SU-DHL-6 (cell line): ENCODE data around the gene ZNF627.
A peak's percentile ranks its signal among the peaks of the same experiment; 100 is the strongest.

Experiments used
- H2AFZ ChIP-seq: fragments of 200-600 bp; sonication (generic); 2 replicates; pipeline ENCODE4 v1.6.1; 2014; ENCODE audit warnings: low read depth, mild to moderate bottlenecking, moderate library complexity, mixed read lengths, antibody characterized with exemption, low read length; ENCODE audit not compliant: severe bottlenecking
- H3F3A ChIP-seq: fragments of 200-600 bp; shearing (Covaris generic); 2 replicates; pipeline ENCODE4 v1.6.0; 2016; ENCODE audit warnings: antibody characterized with exemption, mild to moderate bottlenecking; ENCODE audit not compliant: insufficient read depth
- H3K27ac ChIP-seq: fragments of 200-600 bp; sonication (generic); 2 replicates; pipeline ENCODE4 v1.5.1; 2016; ENCODE audit warnings: low read depth, mild to moderate bottlenecking, low read length, moderate library complexity, mixed read lengths
- H3K27me3 ChIP-seq: fragments of 200-600 bp; sonication (generic), shearing (Covaris generic); 2 replicates; pipeline ENCODE4 v1.6.0; 2014; ENCODE audit warnings: mild to moderate bottlenecking, low read length
- H3K36me3 ChIP-seq: fragments of 200-600 bp; sonication (generic); 2 replicates; pipeline ENCODE4 v1.6.1; 2014; ENCODE audit warnings: mild to moderate bottlenecking, low read length, mixed read lengths
- H3K4me2 ChIP-seq: fragments of 300-600, 200-600 bp; shearing (Covaris generic), sonication (generic); 2 replicates; pipeline ENCODE4 v1.6.0; 2014; ENCODE audit warnings: low read length, low read depth, mild to moderate bottlenecking; ENCODE audit not compliant: poor library complexity, severe bottlenecking
- H3K4me3 ChIP-seq: fragments of 200-600 bp; sonication (generic); 2 replicates; pipeline ENCODE4 v1.5.1; 2014; ENCODE audit warnings: antibody characterized with exemption, low read length, mild to moderate bottlenecking, mixed read lengths; ENCODE audit not compliant: insufficient read depth, poor library complexity, severe bottlenecking
- H3K79me2 ChIP-seq: fragments of 200-600 bp; sonication (generic); 2 replicates; pipeline ENCODE4 v1.6.1; 2014; ENCODE audit warnings: mild to moderate bottlenecking, low read length, moderate library complexity; ENCODE audit not compliant: insufficient read depth
- H3K9ac ChIP-seq: fragments of 200-600 bp; sonication (generic); 2 replicates; pipeline ENCODE4 v1.7.0; 2014; ENCODE audit warnings: mild to moderate bottlenecking, low read length
- H3K9me2 ChIP-seq: fragments of 200-600 bp; sonication (generic); replicated peaks from 2 replicates; pipeline ENCODE4 v1.6.1; 2014; ENCODE audit warnings: low read length; ENCODE audit not compliant: insufficient read depth
- H3K9me3 ChIP-seq: fragments of 200-600 bp; sonication (generic); 2 replicates; pipeline ENCODE4 v1.6.1; 2014; ENCODE audit warnings: low read length, mixed read lengths; ENCODE audit not compliant: insufficient read depth
- H4K20me1 ChIP-seq: fragments of 200-600 bp; sonication (generic); 2 replicates; pipeline ENCODE4 v1.6.1; 2014; ENCODE audit warnings: low read depth, mild to moderate bottlenecking, antibody characterized with exemption, low read length, moderate library complexity, mixed read lengths
- EZH2phosphoT487 ChIP-seq: fragments of 200-600 bp; sonication (generic), shearing (Covaris generic); conservative IDR thresholded peaks from 2 replicates; pipeline ENCODE4 v1.6.1; 2018; ENCODE audit warnings: mild to moderate bottlenecking, antibody characterized with exemption, low read length, moderate library complexity, mixed read lengths
- TF ChIP-seq, protein P1 (sequence below): fragments of 200-600 bp; sonication (generic); IDR thresholded peaks from one replicate; pipeline ENCODE4 v1.5.1; 2017; ENCODE audit warnings: antibody characterized with exemption, mild to moderate bottlenecking, low read length, moderate library complexity; ENCODE audit not compliant: insufficient read depth, poor library complexity, severe bottlenecking

The ZNF627 gene

DNA sequence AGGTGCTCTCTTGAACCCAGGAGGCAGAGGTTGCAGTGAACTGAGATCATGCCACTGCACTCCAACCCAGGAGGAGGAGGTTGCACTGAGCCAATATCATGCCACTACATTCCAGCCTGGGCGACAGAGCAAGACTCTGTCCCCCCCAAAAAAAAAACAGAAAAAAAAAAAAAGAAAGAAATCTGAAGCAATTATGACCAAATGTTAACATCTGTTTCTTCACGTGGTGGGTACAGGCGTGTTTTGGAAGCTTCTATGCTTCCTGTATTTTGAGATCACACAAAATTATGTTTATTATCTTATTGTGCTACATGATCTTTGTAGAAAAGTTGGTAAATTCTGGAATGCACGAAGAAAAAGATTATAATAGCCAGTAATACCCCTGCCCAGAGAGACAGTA lies 17.2 kb upstream of the ZNF627 start:
- Histone ChIP-seq H3K79me2 (no peaks in the 10 kb centered on the region), H3K27ac (no peak overlapping the region), H2AFZ (no peak overlapping the region)

DNA sequence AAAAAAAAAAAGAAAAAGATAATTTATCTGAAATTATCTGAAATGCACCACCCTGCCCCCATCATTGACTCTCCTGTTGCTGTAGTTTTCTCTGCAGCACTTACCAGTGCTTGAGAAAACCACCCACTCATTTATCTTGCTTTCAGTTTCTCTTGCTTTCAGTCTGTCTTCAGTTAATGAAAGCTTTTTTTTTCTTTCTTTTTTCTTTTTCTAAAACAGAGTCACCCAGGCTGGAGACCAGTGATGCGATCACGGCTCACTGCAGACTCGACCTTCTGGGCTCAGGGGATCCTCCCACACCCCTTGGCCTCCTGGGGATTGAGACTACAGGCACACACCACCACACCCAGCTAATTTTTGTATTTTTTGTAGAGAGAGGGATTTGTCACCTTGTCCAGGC lies 15.5 kb upstream of the ZNF627 start:
- H3K9ac ChIP-seq: peak overlapping the region; percentile 44
- no peaks in the 10 kb centered on the region for H3K9me3 ChIP-seq
- TF ChIP-seq, protein P1, sequence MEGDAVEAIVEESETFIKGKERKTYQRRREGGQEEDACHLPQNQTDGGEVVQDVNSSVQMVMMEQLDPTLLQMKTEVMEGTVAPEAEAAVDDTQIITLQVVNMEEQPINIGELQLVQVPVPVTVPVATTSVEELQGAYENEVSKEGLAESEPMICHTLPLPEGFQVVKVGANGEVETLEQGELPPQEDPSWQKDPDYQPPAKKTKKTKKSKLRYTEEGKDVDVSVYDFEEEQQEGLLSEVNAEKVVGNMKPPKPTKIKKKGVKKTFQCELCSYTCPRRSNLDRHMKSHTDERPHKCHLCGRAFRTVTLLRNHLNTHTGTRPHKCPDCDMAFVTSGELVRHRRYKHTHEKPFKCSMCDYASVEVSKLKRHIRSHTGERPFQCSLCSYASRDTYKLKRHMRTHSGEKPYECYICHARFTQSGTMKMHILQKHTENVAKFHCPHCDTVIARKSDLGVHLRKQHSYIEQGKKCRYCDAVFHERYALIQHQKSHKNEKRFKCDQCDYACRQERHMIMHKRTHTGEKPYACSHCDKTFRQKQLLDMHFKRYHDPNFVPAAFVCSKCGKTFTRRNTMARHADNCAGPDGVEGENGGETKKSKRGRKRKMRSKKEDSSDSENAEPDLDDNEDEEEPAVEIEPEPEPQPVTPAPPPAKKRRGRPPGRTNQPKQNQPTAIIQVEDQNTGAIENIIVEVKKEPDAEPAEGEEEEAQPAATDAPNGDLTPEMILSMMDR: no peak
- no peak for TF ChIP-seq EZH2phosphoT487
- H3K36me3 ChIP-seq: no peaks in the 10 kb centered on the region
- H3F3A ChIP-seq: peaks cover 17% of the 10 kb centered on the region
- no peak overlapping the region for H2AFZ ChIP-seq
- peak overlapping the region; percentile 5 for H3K4me3 ChIP-seq
- H3K4me2 ChIP-seq: peak overlapping the region; percentile 66
- H3K9me2 ChIP-seq: no peaks in the 10 kb centered on the region
- H3K79me2 ChIP-seq: no peaks in the 10 kb centered on the region
- H4K20me1 ChIP-seq: no peaks in the 10 kb centered on the region
- no peaks in the 10 kb centered on the region for H3K27me3 ChIP-seq
- H3K27ac ChIP-seq: peak overlapping the region; percentile 90

More for the DNA sequence above, 17.2 kb upstream of the ZNF627 start:
- no peak for TF ChIP-seq EZH2phosphoT487
- TF ChIP-seq, protein P1: no peak
- Histone ChIP-seq H3K9ac (no peak overlapping the region), H3K27me3 (no peaks in the 10 kb centered on the region), H3K4me3 (no peak overlapping the region), H3K4me2 (no peak overlapping the region), H3K9me3 (no peaks in the 10 kb centered on the region), H3F3A (peaks cover 17% of the 10 kb centered on the region), H3K9me2 (no peaks in the 10 kb centered on the region), H3K36me3 (no peaks in the 10 kb centered on the region), H4K20me1 (no peaks in the 10 kb centered on the region)

DNA sequence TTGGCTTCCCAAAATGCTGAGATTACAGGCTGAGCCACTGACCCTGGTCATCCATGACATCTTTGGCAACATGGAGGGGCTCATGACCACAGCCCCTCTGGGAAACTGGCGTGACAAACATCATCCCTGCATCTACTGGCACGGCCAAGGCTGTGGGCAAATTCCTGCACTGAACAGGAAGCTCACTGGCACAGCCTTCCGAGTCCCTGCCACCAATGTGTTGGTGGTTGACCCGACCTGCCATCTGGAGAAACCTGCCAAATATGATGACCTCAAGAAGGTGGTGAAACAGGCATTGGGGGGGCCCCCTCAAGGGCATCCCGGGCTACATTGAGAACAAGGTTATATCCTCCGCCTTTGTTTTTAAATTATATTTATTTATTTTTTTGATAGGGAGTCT lies 11.0 kb upstream of the ZNF627 start:
- TF ChIP-seq, protein P1: no peak
- TF ChIP-seq EZH2phosphoT487: no peak
- Histone ChIP-seq H3K9me3 (no peaks in the 10 kb centered on the region), H2AFZ (no peak overlapping the region), H3K4me3 (no peak overlapping the region), H3K27ac (no peak overlapping the region), H3F3A (peaks cover 10% of the 10 kb centered on the region), H3K36me3 (no peaks in the 10 kb centered on the region), H3K9ac (no peak overlapping the region), H4K20me1 (no peaks in the 10 kb centered on the region), H3K27me3 (no peaks in the 10 kb centered on the region), H3K4me2 (no peak overlapping the region), H3K79me2 (no peaks in the 10 kb centered on the region), H3K9me2 (no peaks in the 10 kb centered on the region)
